Hepatic stellate cell (primary cell): Measurements from ENCODE around the gene CDC42.
A peak's percentile ranks its signal among the peaks of the same experiment; 100 is the strongest.
"Not testable (repeated sequence)": the region's sequence is repeated elsewhere in the genome, so short reads cannot be mapped to it uniquely, and the experiment has no call there.

Source experiments
- DNase-seq: peaks from one replicate; pipeline ENCODE4 v3.0.0; 2011; ENCODE audit warnings: low spot score

The CDC42 gene

DNA sequence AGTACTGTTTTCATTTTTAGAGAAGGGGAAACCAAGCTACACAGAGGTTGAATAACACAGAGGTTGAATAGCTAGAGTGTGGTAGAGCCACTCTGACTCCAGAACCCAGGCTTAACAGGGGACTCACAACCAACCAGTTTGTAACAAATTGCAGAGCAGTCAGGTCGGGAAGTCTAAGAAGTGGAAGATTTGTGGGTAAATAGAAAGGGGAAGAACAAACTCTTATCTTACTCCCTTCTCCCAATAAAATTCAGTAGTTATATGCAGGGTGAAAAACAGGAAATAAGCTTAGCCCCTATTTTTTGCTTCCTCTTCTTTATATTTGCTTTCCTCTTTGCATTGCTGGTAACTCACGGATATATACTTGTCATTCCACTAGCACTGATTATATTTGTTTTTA is 23.2 kb downstream of the CDC42 start:
- no peak for DNase-seq

DNA sequence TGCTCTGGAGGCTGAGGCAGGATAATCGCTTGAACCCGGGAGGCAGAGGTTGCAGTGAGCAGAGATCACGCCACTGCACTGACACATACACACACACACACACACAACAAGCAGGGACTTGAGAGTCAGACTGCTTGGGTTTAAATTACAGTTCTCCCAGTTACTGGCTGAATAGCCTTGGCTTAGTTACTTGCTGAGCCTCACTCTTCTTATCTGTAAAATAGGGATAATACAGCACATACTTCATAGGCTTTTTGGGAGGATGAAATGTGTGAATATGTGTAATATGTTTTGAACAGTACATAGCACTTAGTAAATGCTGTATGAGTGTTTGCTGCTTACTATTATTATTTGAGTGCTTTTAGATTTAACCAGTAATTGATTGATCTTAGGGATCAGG is 23.8 kb downstream of the CDC42 start:
- DNase-seq: no peak

DNA sequence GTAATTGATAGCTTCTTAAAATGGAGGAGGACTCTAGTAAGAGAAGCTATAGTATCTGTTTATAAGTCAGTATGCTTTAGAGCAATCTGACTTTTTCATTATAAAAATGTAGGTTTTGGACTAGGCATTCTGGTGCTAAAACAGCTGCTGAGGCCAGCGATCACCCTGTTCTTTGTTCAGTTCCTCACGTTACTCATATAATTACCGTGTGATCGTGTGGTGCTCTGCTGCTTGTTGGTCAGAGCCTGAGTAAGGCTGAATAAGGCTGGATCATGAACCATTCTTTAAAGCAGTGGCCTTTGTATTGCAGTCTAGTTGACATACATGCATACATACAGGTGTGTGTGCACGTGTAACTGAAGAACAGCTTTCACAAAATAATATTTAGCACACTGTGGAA is 25.2 kb downstream of the CDC42 start:
- no peak for DNase-seq

DNA sequence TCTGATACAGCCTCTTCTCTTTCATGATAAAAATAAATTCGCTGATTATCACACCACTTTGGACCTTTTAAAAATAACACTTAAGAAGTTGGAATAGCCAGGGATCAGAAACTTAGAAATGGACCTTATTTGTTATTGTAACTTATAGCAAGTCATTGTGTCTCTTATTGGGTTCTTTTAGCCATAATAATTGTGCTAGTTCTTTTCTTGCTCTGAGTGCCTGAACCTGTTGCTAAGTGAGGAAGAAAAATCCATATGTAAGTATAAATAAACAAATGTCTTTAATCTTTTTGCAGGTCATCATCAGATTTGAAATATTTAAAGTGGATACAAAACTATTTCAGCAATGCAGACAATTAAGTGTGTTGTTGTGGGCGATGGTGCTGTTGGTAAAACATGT is 25.6 kb downstream of the CDC42 start:
- no peak for DNase-seq

DNA sequence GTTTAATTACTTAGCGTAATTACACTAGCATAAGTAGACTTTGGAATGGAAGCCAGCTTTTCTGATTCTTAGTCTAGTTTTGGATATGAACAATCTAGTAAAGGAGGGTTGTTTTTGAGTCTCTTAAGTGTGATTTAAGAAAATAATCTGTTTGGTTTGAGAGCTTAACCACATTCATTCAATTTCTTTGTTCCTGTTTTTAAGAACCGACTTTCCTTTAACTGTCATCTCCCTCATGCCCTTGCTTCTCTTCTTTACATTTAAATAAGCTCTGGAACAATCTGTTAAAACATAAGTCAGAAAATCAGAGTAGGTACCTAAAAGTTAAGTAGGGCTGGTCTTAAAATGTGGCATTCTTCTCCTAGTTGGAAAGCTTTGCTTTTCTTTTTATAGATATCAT is 27.7 kb downstream of the CDC42 start:
- no peak for DNase-seq

DNA sequence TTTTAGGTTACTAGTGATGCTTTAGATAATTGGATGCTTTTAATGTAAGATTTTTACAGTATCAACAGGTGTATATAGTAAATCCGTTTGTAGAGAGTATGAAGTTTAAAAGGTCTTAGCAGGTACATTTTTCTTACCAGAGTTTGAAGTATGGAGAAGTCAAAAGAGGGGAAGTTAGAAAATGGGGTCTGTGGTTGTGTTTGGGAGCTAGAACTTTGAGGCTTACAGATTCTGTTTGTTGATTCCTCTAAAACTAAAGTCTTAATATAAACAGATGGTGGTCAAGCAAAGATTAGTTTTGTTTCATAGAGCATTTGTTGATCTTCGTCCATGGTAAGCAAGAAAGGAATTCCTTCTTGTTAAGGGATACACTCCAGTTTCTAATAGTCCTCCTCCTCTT is 35.8 kb downstream of the CDC42 start:
- no peak for DNase-seq

DNA sequence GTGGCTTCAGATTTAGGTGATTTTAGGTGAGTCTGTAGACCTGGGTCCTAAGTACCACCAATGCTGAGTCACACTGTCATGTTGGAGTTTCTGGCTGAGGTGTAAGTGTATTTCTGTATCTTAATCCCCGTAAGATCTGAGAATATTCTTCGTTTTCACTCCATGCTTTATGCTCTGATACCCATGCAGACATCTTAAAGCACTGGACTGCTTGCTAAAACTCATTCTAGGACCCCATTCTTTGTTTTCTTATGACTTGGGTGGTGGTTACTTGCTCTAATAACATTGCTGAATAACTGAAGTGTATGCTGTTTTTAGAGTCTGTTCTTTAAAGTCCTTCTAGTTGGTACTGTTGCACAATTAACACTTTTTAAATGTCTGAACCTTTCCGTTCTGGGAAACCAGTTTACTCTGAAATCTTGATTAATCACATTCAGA is 36.6 kb downstream of the CDC42 start:
- DNase-seq: no peak

DNA sequence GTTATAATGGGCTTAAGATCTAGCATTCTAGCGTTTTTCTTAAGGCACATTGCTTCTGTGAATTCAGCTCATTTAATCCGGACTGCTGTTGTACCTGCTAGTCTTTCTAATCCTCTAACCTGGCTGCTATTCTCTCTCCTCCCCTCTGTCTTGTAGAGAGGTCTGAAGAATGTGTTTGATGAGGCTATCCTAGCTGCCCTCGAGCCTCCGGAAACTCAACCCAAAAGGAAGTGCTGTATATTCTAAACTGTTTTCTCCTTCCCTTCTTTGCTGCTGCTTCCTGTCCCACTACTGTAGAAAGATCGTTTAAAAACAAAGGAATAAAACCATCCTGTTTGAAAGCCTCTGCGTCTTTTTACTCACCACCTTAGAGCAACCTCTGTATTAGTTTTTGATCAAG is 37.3 kb downstream of the CDC42 start:
- no peak for DNase-seq

DNA sequence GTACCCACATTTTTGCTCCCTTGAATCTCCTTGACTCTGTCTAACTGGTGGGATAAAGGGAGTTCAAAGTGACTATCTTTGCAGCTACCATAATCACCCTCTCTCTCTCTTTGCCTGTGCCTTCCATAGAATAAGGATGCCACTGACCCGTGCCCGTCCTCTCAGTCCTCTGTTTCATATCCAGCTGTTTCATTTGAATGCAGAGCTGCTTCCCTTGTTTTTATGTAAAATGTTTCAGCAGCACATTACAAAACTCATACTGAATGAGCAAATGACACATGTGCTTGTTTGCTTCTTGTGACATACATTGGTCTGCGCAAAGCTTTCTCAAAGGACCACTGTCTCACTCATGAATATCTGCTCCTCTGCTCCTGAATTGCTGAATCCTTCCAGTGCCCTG is 38.4 kb downstream of the CDC42 start:
- no peak for DNase-seq

DNA sequence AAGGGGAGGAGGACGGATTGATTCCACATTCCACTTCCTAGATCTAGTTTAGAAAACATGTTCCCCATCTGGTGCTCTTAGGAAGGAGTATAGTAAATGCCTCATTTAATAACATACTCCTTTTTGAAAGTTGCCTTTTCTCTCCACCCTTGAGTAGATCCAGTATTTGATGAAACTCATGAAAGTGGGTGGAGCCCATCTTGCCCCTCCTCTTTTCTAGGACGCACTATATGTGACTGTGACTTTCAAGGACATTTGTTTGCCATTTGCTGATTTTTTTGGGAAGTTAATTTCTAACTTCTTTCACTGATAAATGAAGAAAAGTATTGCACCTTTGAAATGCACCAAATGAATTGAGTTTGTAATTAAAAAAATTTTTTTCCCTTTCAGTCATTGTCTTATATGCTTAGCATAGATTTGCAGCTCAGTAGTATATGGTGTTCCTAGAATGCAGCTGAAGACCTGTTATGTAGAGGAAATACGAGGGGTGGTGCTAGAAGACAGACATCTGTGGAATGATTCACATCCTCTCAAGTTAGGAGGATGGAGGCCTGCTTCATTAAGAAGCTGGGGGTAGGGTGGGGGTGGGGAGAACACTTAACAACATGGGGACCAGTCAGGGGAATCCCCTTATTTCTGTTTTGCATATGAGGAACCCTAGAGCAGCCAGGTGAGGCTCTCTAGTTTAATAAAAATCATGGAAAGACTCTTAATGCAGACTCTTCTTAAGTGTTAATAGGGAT is 39.7 kb downstream of the CDC42 start:
- not testable (repeated sequence) for DNase-seq

DNA sequence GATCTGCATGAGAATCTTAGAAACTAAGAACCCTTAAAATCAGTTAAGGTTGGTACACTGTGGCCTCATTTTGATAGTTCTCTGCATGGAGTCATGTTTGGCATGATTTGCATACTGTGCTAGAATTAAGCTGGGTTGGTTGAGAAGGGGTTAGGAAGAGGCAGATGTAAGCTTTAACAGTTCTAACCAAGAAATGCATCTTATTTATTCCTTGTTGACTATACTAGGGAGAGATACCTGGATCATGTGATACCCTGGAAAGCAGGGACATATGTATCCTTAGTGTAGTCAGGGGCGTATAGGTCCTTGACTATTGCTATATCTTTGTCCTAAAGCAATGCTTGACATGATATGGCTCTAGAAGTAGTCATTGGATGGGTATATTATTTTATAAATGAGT is 41.0 kb downstream of the CDC42 start:
- no peak for DNase-seq

DNA sequence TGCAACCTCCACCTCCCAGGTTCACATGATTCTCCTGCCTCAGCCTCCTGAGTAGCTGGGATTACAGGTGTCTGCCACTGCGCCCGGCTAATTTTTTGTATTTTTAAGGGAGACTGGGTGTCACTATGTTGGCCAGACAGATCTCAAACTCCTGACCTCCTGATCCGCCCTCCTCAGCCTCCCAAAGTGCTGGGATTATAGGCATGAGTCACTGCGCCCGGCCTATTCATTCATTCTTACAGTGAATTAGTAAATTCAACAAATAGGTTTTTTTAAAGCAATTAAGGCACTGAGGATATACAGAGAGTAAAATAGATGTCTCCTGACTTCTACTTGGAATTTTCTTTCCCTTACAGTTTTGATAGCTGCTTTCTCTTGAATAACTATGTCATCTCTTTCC is 43.5 kb downstream of the CDC42 start:
- no peak for DNase-seq

DNA sequence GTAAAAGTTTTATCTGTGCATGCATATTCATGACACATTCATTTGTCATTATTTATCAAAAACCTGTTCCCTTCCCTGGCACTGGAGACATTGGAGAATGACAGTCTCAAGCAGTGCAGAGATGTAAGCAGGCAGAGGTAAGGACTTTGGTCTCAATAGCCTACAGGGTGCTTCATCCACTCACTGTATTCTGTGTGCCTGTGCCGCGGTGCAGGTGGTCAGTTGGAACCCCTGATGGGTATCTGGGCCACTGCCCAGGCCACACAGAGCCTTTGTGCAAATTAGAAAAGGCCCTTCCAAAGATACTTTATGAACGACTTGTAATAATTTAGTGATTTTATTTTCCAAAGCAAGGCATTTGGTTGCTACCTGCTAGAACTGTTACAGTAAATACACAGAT is 44.0 kb downstream of the CDC42 start:
- DNase-seq: no peak

DNA sequence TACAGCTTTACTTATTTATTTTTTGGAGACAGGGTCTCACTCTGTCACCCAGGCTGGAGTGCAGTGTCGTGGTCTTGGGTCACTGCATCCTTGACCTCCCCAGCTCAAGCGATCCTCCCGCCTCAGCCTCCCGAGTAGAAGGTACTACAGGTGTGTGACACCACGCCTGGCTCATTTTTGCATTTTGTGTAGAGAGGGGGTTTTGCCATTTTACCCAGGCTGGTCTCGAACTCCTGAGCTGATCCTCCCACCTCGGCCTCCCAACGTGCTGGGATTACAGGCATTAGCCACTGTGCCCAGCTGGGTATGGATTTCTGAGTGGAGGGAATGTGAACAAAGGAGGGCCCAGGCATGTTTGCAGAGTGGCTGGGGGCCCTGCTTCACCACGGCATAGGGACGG is 46.2 kb downstream of the CDC42 start:
- DNase-seq: no peak

DNA sequence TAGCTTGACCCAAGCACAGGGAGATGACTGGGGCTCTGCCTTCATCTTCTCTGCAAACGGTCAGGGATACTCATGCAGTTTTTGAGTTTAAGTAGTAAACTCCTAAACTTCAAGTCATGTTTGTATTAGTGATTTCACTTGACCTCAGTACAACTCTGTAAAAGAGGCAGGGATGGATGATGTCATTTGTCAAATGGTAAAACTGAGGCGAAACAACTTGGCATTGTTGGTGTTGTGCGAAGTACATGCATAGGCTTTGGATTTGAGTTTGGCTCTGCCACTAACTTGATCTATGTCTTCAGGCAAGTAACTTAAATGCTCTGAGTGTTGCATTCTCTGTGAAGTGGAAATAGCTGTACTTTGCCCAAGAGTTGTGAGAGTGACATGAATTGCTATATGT is 47.7 kb downstream of the CDC42 start:
- no peak for DNase-seq

DNA sequence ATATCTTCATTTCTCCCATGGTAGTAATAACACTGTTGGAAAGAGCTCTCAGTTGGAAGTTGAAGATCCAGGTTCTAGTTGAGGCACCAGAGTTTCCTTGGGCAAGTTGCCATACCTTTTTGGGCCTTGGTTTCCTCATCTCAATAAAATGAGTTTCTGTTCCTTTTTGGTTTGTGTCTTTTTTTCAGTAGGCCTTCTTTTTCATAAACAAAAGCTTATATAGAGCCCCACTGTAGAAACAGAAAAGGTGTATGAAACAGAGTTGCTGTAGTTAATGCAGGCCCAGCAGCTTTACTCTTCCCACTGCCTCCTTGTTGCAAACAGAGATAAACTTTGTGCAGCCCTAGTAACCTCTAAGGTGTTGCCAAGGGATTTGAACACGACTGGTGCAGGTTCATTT is 48.7 kb downstream of the CDC42 start:
- no peak for DNase-seq

DNA sequence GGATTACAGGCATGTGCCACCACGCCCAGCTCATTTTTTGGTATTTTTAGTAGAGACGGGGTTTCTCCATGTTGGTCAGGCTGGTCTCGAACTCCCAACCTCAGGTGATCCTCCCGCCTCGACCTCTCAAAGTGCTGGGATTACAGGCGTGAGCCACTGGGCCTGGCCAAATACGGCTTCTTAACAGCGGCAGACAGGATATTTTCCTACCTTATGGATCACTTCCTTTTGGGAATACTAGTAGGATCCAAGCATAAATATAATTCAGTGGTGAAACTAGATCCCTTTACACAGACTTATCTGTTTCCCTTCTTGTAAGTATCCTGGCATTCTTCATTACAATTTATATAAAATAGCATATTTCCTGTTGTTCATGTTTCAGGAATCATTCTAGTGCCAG is 49.5 kb downstream of the CDC42 start:
- no peak for DNase-seq

DNA sequence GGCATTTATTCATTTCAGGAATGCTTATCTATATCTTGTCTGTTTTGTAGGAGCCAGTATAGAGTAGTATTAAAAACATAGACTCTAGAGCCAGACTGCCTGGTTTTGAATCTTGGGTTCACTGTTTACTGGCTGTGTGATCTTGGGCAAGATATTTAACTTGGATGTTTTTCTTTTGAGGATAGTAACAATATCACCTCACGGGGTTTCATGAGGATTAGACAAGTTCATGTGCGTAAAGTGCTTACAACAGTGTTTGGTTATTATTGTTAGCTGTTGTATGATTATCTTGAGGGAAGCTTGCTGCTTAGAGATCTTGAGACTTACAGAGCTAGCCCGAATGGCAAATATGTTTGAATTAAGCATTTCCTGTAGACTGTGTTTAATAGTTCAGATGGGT is 50.2 kb downstream of the CDC42 start:
- DNase-seq: no peak

DNA sequence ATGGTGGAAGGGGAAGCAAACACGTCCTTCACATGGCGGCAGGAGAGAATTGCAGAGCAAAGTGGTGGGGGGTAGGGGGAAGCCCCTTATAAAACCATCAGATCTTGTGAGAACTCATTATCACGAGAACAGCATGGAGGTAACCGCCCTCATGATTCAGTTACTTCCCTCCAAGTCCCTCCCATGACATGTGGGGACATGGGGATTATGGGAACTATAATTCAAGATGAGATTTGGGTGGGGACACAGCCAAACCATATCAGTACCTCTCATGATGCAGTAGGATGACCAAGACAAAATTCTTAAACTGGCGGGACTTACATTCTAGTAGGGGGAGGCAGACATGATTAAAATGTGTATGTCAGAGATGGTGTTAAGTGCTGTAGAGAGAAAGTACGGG is 51.6 kb downstream of the CDC42 start:
- no peak for DNase-seq

DNA sequence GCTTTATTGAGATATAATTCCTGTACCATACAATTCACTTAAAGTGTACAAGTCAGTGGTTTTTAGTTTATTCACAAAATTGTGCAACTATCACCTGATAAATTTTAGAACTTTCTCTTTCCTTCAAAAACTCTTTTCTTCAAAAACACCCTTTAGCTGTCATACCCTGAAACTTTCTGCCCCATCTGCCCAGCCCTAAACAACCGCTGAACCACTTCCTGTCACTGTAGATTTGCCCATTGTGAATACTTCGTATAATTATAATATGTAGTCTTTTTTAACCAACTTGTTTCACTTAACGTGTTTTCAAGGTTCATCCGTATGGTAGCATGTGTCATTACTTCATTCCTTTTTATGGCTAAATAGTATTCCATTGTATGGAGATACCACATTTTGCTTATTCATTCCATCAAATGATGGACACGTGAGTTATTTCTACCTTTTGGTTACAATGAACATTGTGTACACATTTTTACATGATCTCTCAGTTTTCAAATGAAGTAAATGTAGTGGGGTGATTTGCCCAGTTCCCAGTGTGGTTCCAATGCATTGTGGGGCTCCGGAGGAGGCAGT is 52.4 kb downstream of the CDC42 start:
- DNase-seq: no peak

DNA sequence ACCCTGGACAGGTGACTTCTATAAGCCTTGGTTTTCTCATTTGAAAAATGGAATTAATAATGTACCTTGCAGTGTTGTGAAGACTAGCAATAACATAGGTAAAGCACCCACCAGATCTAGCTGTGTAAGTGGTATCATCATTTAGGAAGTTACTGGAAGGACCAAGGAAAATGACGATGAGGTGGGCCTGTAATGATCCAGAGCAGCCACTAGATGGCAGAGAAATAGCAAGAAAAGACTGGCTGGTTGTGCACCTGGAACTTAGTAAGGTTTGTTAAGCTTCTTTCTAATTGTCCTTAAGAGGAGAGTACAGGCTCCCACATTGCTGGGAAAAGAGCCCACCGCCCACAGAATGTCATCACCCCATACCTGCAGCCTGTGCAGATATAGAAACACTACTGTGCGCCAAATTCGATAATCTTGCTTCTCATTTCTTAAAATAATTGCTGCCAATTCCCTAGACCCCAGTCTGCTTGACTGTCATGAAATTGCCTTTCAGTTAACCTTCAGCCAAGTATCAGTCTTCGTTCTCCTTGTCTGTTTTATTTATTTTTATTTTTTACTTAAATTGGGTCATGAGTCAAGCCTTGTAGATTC is 53.2 kb downstream of the CDC42 start:
- peak; percentile 45 for DNase-seq

DNA sequence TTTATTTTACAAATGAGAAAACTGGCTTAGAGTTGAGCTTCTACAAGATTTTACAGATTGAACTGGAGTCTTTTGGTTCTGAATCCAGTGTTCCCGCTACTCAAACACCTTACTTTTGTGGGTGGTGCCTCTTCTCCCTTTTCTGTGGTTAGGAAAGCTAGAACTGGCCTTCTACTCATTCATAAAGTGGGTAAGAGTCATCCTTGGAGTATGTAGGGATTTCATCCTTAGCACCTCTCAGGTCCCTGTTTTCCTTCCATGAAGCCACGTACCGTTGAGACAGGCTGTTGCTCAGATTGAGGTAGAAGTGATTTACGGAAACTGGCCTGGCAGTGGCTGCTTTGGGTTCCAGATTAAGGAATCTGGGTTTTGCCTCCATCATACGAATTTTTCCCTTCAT is 54.6 kb downstream of the CDC42 start:
- no peak for DNase-seq

DNA sequence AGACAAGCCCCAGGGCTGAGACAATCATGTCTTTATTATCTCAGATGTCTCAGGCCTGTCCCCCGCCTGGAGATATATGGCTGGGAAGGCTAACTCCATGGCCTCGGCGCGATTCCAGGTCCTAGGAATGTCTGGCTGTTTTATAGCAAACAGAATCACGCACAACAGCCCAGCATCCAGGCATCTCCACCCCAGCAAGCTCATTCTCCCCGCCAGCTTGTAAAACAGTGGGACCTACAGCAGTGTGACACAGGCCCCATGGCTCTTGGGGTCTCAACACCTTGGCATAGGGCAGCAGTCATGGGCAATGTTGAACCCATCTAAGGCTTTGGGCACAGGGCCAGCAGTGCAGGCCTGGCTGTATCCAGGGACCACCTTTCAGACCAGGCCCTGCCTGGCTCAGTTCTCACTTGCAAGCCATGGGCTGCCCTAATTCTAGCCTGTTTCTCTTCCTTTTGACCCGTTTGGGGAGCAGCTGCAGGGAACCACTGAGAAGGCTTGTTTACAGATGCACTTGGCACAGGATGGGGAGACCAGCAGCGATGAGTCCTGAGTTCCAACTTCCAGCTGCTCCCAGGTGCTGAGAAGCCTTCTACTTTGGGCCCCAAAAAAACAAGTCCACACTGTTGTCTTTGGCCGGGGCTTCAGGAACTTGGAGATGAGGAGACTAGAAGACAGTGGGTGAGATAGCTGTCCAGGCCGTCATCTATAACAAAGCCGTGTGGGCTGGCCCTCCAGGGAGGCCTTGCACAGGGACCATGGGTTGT is 56.0 kb downstream of the CDC42 start:
- DNase-seq: no peak
